ENCODE measurements around the gene SHANK3. TPM values are rescaled to one million over a fixed set of nuclear protein-coding genes. Genes with fewer than 3 reads are reported as not detected.
A peak's percentile ranks its signal among the peaks of the same experiment; 100 is the strongest.
"Not testable (repeated sequence)": the region's sequence is repeated elsewhere in the genome, so short reads cannot be mapped to it uniquely, and the experiment has no call there.

The SHANK3 gene
- total RNA-seq, 1 donor from 2014 or later, result 50.6 TPM

DNA sequence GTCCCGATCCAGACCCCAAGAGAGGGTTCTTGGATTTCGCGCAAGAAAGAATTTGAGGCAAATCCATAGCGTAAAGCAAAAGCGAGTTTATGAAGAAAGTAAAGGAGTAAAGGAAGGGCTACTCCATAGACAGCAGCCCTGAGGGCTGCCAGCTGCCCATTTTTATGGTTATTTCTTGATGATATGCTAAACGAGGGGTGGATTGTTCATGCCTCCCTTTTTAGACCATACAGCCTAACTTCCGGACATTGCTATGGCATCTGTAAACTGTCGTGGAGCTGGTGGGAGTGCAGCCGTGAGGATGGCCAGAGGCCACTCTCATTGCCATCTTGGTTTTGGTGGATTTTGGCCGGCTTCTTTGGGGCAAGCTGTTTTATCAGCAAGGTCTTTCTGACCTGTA is 19.4 kb upstream of the SHANK3 start:
- ATAC-seq (no peak), DNase-seq (no peak)
- no peaks in the 10 kb centered on the region for H3K36me3 ChIP-seq
- no peak overlapping the region for H3K27ac ChIP-seq
- H3K27me3 ChIP-seq (ENCODE audit: low read depth), result no peaks in the 10 kb centered on the region
- TF ChIP-seq, protein P1, sequence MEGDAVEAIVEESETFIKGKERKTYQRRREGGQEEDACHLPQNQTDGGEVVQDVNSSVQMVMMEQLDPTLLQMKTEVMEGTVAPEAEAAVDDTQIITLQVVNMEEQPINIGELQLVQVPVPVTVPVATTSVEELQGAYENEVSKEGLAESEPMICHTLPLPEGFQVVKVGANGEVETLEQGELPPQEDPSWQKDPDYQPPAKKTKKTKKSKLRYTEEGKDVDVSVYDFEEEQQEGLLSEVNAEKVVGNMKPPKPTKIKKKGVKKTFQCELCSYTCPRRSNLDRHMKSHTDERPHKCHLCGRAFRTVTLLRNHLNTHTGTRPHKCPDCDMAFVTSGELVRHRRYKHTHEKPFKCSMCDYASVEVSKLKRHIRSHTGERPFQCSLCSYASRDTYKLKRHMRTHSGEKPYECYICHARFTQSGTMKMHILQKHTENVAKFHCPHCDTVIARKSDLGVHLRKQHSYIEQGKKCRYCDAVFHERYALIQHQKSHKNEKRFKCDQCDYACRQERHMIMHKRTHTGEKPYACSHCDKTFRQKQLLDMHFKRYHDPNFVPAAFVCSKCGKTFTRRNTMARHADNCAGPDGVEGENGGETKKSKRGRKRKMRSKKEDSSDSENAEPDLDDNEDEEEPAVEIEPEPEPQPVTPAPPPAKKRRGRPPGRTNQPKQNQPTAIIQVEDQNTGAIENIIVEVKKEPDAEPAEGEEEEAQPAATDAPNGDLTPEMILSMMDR (IDR thresholded peaks at IDR 0.05), result no peak
- no peaks in the 10 kb centered on the region for H3K9me3 ChIP-seq
- intact Hi-C loops (cut with DNase I), result no loop called here
- peaks cover 16% of the 10 kb centered on the region for H3K4me1 ChIP-seq
- H3K4me3 ChIP-seq, result no peak overlapping the region

DNA sequence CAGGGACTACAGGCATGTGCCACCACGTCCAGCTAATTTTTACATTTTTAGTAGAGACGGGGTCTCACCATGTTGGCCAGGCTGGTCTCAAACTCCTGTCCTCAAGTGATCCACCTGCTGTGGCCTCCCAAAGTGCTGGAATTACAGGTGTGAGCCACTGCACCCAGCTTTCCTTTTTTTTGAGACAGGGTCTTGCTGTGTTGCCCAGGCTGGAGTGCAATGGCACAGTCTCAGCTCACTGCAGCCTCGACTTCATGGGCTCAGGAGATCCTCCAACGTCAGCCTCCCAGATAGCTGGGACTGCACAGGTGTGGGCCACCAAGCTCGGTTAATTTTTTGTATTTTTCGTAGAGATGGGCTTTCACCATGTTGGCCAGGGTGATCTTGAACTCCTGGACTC is 18.0 kb upstream of the SHANK3 start:
- peaks cover 16% of the 10 kb centered on the region for H3K4me1 ChIP-seq
- DNase-seq; intact Hi-C loops (cut with DNase I); H3K27me3 ChIP-seq (ENCODE audit: low read depth); ATAC-seq; H3K36me3 ChIP-seq; H3K9me3 ChIP-seq; H3K27ac ChIP-seq; H3K4me3 ChIP-seq: not testable (repeated sequence)

DNA sequence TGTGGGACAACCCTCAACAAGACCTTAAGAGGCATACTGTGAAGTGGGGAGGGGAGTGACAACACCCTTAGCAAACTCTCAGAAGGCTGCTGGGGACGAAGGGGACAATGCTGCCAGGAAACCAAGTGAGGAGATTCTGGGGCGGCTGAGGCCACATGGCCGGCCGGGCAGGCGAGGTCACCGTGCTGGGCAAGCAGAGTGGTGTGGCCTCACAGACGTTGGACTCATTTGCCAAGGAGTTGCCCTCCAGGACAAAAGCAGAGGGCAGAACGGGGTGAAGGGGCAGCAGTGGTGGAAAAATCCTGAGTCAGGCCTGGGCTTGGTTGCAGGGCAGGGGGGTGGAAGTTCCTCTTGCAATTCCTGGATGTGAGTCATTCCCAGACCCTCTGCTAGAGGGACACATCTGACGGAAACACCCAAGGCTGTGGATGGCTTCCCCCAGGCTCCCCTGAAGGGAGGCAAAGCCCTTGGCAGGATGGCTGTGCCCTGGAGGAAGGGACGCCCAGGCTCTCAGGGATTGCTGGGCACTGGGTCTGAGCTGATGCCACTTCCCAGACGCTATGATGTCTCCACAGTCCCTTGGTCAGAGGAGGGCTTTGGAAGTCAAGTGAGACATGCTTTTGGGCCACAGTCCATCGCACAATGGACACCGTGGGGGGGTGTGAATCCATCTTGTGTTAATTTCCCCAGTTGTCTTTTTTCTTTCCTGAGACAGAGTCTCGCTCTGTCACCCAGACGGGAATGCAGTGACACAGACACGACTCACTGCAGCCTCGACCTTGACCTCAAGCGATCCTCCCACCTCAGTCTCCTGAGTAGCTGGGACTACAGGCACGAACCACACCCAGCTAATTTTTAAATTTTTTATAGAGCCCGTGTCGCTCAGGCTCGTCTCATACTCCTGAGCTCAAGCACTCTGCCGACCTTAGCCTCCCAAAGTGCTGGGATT is 16.2 kb upstream of the SHANK3 start:
- no peaks in the 10 kb centered on the region for H3K27me3 ChIP-seq (ENCODE audit: low read depth)
- H3K4me1 ChIP-seq, result peaks cover 16% of the 10 kb centered on the region
- H3K36me3 ChIP-seq, result no peaks in the 10 kb centered on the region
- ATAC-seq (peak; percentile 85 to 87), DNase-seq (peak; percentile 52)
- TF ChIP-seq, protein P1 (IDR thresholded peaks at IDR 0.05), result no peak
- peak overlapping the region; percentile 73 for H3K27ac ChIP-seq
- no peaks in the 10 kb centered on the region for H3K9me3 ChIP-seq
- intact Hi-C loops (cut with DNase I), result no loop called here
- peak overlapping the region; percentile 6 for H3K4me3 ChIP-seq

DNA sequence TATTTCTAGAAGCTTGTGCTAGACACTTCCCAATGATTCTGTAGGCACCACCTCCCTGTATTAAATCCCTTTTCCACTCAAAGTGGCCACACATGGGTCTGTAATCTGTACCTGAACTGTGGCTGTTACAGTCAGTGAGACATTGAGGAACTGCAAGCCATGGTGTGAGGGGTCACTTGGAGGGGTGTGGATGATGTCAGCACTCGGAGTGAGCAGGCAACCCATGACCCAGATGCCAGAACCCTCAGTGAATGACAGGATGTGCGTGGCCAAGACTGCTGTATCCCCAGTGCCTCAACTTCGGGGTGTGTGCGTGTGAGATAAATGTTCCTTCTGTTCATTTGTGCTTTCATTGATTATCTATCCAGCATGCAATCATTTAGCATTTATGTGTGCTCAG is 14.7 kb upstream of the SHANK3 start:
- Histone ChIP-seq H3K27me3 (ENCODE audit: low read depth) (no peaks in the 10 kb centered on the region), H3K4me3 (no peak overlapping the region), H3K27ac (no peak overlapping the region), H3K4me1 (peaks cover 16% of the 10 kb centered on the region), H3K9me3 (no peaks in the 10 kb centered on the region), H3K36me3 (no peaks in the 10 kb centered on the region)
- TF ChIP-seq, protein P1 (IDR thresholded peaks at IDR 0.05), result no peak
- ATAC-seq (peak; percentile 46 to 54), DNase-seq (no peak)
- intact Hi-C loops (cut with DNase I), result no loop called here

DNA sequence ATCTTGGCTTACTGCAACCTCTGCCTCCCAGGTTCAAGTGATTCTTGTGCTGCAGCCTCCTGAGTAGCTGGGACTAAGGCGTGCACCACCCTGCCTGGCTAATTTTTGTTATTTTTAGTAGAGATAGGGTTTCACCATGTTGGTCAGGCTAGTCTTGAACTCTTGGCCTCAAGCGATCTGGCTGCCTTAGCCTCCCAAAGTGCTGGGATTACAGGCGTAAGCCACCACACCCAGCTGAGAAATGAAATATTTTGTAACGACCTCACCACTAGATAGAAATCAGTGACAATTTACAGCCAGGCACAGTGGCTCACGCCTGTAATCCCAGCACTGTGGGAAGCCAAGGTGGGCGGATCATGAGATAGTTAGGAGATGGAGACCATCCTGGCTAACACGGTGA is 12.9 kb upstream of the SHANK3 start:
- DNase-seq; intact Hi-C loops (cut with DNase I): not testable (repeated sequence)

DNA sequence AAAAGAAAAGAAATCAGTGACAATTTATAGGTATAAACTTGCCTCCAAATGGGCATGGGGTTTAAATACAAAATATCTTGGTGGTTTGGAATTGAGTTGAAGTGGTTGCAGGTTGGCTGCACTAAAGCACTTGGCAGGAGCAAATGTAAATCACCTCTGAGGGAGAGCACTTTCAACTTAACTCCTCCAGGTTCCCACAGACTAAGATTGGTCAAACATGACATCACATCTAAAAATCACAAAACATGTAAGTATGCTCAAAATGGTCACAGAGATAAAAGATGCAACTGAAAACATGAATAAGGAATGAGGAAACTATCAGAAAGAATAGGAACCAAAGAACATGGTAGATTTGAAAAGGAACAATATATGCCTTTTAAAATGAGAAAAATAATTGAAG is 12.3 kb upstream of the SHANK3 start:
- no peak for ATAC-seq

More for the DNA sequence above, 12.9 kb upstream of the SHANK3 start:
- H3K27ac ChIP-seq; H3K36me3 ChIP-seq; H3K9me3 ChIP-seq; H3K4me3 ChIP-seq; H3K27me3 ChIP-seq (ENCODE audit: low read depth); ATAC-seq: not testable (repeated sequence)
- H3K4me1 ChIP-seq, result peaks cover 16% of the 10 kb centered on the region

More for the DNA sequence above, 12.3 kb upstream of the SHANK3 start:
- Histone ChIP-seq H3K9me3 (no peaks in the 10 kb centered on the region), H3K27ac (no peak overlapping the region), H3K27me3 (ENCODE audit: low read depth) (no peaks in the 10 kb centered on the region), H3K4me3 (no peak overlapping the region), H3K36me3 (no peaks in the 10 kb centered on the region), H3K4me1 (peaks cover 16% of the 10 kb centered on the region)
- TF ChIP-seq, protein P1 (IDR thresholded peaks at IDR 0.05), result no peak
- intact Hi-C loops (cut with DNase I), result no loop called here
- DNase-seq, result no peak
